ENCODE results near the gene CENPX.

CENPX gene

GRCh38 chr17:82022310-82022980, at the start of gene CENPX:
Gene CENPX (minus strand): TSS chr17:82022878. CDS start chr17:82022861, 17 bp downstream.
- no peak within 1 kb of the TSS for H3K27ac ChIP-seq (ENCODE audit: low read depth, low read length)
- no peaks in the 10 kb centered on the region for H3K9me3 ChIP-seq (ENCODE audit: control insufficient read depth in 5 of 5, low read length in 5 of 5)
- H3K4me3 ChIP-seq (ENCODE audit: low read depth in 1 of 5, low read length in 5 of 5): peak within 1 kb of the TSS; percentile 54 to 85 (median 81)
- H3K9ac ChIP-seq (ENCODE audit: low read length in 5 of 5): peak within 1 kb of the TSS in 4 of 5 donors; percentile 72 to 85 (median 74)
- peaks cover 6 to 35% (median 31%) of the 10 kb centered on the region in 5 donors for H3K4me1 ChIP-seq (ENCODE audit: control insufficient read depth in 5 of 5, insufficient read depth in 5 of 5, low read length in 5 of 5)
- peaks cover 0 to 2% (median 0%) of the 10 kb centered on the region in 5 donors for H3K27me3 ChIP-seq (ENCODE audit: control insufficient read depth in 5 of 5, insufficient read depth in 4 of 5, low read length in 5 of 5)
- peaks cover 0 to 21% (median 10%) of the 10 kb centered on the region in 5 donors for H3K36me3 ChIP-seq (ENCODE audit: control insufficient read depth in 5 of 5, insufficient read depth in 5 of 5, low read length in 5 of 5)

GRCh38 chr17:82070611-82071010, 47.9 kb upstream of the CENPX start:
- Histone ChIP-seq H3K36me3 (ENCODE audit: control insufficient read depth in 5 of 5, insufficient read depth in 5 of 5, low read length in 5 of 5) (no peaks in the 10 kb centered on the region), H3K4me1 (ENCODE audit: control insufficient read depth in 5 of 5, insufficient read depth in 5 of 5, low read length in 5 of 5) (peaks cover 0 to 10% (median 8%) of the 10 kb centered on the region in 5 donors), H3K4me3 (ENCODE audit: low read depth in 1 of 5, low read length in 5 of 5) (no peak overlapping the region), H3K27ac (ENCODE audit: low read depth, low read length) (no peak overlapping the region), H3K9me3 (ENCODE audit: control insufficient read depth in 5 of 5, low read length in 5 of 5) (no peaks in the 10 kb centered on the region), H3K9ac (ENCODE audit: low read length in 5 of 5) (no peak overlapping the region), H3K27me3 (ENCODE audit: control insufficient read depth in 5 of 5, insufficient read depth in 4 of 5, low read length in 5 of 5) (no peaks in the 10 kb centered on the region)

GRCh38 chr17:82065638-82066303, 43.1 kb upstream of the CENPX start, which contains the start of gene DUS1L:
Gene DUS1L (minus strand): TSS chr17:82065804. CDS start chr17:82065059, 745 bp downstream.
- peak within 1 kb of the TSS; percentile 56 to 99 (median 94) for H3K9ac ChIP-seq (ENCODE audit: low read length in 5 of 5)
- H3K4me1 ChIP-seq (ENCODE audit: control insufficient read depth in 5 of 5, insufficient read depth in 5 of 5, low read length in 5 of 5): peaks cover 0 to 32% (median 30%) of the 10 kb centered on the region in 5 donors
- H3K36me3 ChIP-seq (ENCODE audit: control insufficient read depth in 5 of 5, insufficient read depth in 5 of 5, low read length in 5 of 5): peaks cover 0 to 33% (median 28%) of the 10 kb centered on the region in 5 donors
- H3K27ac ChIP-seq (ENCODE audit: low read depth, low read length): peak within 1 kb of the TSS; percentile 54
- no peaks in the 10 kb centered on the region for H3K9me3 ChIP-seq (ENCODE audit: control insufficient read depth in 5 of 5, low read length in 5 of 5)
- H3K27me3 ChIP-seq (ENCODE audit: control insufficient read depth in 5 of 5, insufficient read depth in 4 of 5, low read length in 5 of 5): no peaks in the 10 kb centered on the region
- peak within 1 kb of the TSS; percentile 56 to 84 (median 79) for H3K4me3 ChIP-seq (ENCODE audit: low read depth in 1 of 5, low read length in 5 of 5)

GRCh38 chr17:82065193-82065637, 42.5 kb upstream of the CENPX start:
- H3K27me3 ChIP-seq (ENCODE audit: control insufficient read depth in 5 of 5, insufficient read depth in 4 of 5, low read length in 5 of 5): no peaks in the 10 kb centered on the region
- H3K27ac ChIP-seq (ENCODE audit: low read depth, low read length): peak overlapping the region; percentile 54
- H3K36me3 ChIP-seq (ENCODE audit: control insufficient read depth in 5 of 5, insufficient read depth in 5 of 5, low read length in 5 of 5): peaks cover 0 to 38% (median 34%) of the 10 kb centered on the region in 5 donors
- H3K9me3 ChIP-seq (ENCODE audit: control insufficient read depth in 5 of 5, low read length in 5 of 5): no peaks in the 10 kb centered on the region
- peaks cover 0 to 32% (median 30%) of the 10 kb centered on the region in 5 donors for H3K4me1 ChIP-seq (ENCODE audit: control insufficient read depth in 5 of 5, insufficient read depth in 5 of 5, low read length in 5 of 5)
- H3K9ac ChIP-seq (ENCODE audit: low read length in 5 of 5): peak overlapping the region; percentile 56 to 99 (median 94)
- H3K4me3 ChIP-seq (ENCODE audit: low read depth in 1 of 5, low read length in 5 of 5): peak overlapping the region in 4 of 5 donors; percentile 71 to 84 (median 76)

- Histone ChIP-seq H3K27me3 (ENCODE audit: control insufficient read depth in 5 of 5, insufficient read depth in 4 of 5, low read length in 5 of 5) (no peaks in the 10 kb centered on the region), H3K9ac (ENCODE audit: low read length in 5 of 5) (peak overlapping the region; percentile 56 to 99 (median 94)), H3K4me3 (ENCODE audit: low read depth in 1 of 5, low read length in 5 of 5) (peak overlapping the region; percentile 9 to 84 (median 72)), H3K27ac (ENCODE audit: low read depth, low read length) (peak overlapping the region; percentile 54), H3K9me3 (ENCODE audit: control insufficient read depth in 5 of 5, low read length in 5 of 5) (no peaks in the 10 kb centered on the region), H3K36me3 (ENCODE audit: control insufficient read depth in 5 of 5, insufficient read depth in 5 of 5, low read length in 5 of 5) (peaks cover 0 to 44% (median 40%) of the 10 kb centered on the region in 5 donors), H3K4me1 (ENCODE audit: control insufficient read depth in 5 of 5, insufficient read depth in 5 of 5, low read length in 5 of 5) (peaks cover 0 to 32% (median 30%) of the 10 kb centered on the region in 5 donors)
These were observed 41.9 kb upstream of the CENPX start for GRCh38 chr17:82064433-82065192.

- Histone ChIP-seq H3K4me1 (ENCODE audit: control insufficient read depth in 5 of 5, insufficient read depth in 5 of 5, low read length in 5 of 5) (peaks cover 0 to 32% (median 30%) of the 10 kb centered on the region in 5 donors), H3K9me3 (ENCODE audit: control insufficient read depth in 5 of 5, low read length in 5 of 5) (no peaks in the 10 kb centered on the region), H3K9ac (ENCODE audit: low read length in 5 of 5) (peak overlapping the region in 3 of 5 donors; percentile 49 to 99 (median 98)), H3K27me3 (ENCODE audit: control insufficient read depth in 5 of 5, insufficient read depth in 4 of 5, low read length in 5 of 5) (no peaks in the 10 kb centered on the region), H3K27ac (ENCODE audit: low read depth, low read length) (no peak overlapping the region), H3K4me3 (ENCODE audit: low read depth in 1 of 5, low read length in 5 of 5) (no peak overlapping the region), H3K36me3 (ENCODE audit: control insufficient read depth in 5 of 5, insufficient read depth in 5 of 5, low read length in 5 of 5) (peaks cover 0 to 53% (median 49%) of the 10 kb centered on the region in 5 donors)
These were observed 41.0 kb upstream of the CENPX start for GRCh38 chr17:82063424-82064415.

- Histone ChIP-seq H3K4me1 (ENCODE audit: control insufficient read depth in 5 of 5, insufficient read depth in 5 of 5, low read length in 5 of 5) (peaks cover 0 to 32% (median 30%) of the 10 kb centered on the region in 5 donors), H3K27me3 (ENCODE audit: control insufficient read depth in 5 of 5, insufficient read depth in 4 of 5, low read length in 5 of 5) (no peaks in the 10 kb centered on the region), H3K36me3 (ENCODE audit: control insufficient read depth in 5 of 5, insufficient read depth in 5 of 5, low read length in 5 of 5) (peaks cover 0 to 61% (median 56%) of the 10 kb centered on the region in 5 donors), H3K4me3 (ENCODE audit: low read depth in 1 of 5, low read length in 5 of 5) (no peak overlapping the region), H3K9me3 (ENCODE audit: control insufficient read depth in 5 of 5, low read length in 5 of 5) (no peaks in the 10 kb centered on the region), H3K9ac (ENCODE audit: low read length in 5 of 5) (no peak overlapping the region), H3K27ac (ENCODE audit: low read depth, low read length) (no peak overlapping the region)
These were observed 40.3 kb upstream of the CENPX start for GRCh38 chr17:82062984-82063368.

GRCh38 chr17:82062076-82062983, 39.7 kb upstream of the CENPX start:
- H3K36me3 ChIP-seq (ENCODE audit: control insufficient read depth in 5 of 5, insufficient read depth in 5 of 5, low read length in 5 of 5): peaks cover 0 to 67% (median 63%) of the 10 kb centered on the region in 5 donors
- no peak overlapping the region for H3K27ac ChIP-seq (ENCODE audit: low read depth, low read length)
- peaks cover 0 to 32% (median 30%) of the 10 kb centered on the region in 5 donors for H3K4me1 ChIP-seq (ENCODE audit: control insufficient read depth in 5 of 5, insufficient read depth in 5 of 5, low read length in 5 of 5)
- no peak overlapping the region for H3K9ac ChIP-seq (ENCODE audit: low read length in 5 of 5)
- no peaks in the 10 kb centered on the region for H3K9me3 ChIP-seq (ENCODE audit: control insufficient read depth in 5 of 5, low read length in 5 of 5)
- H3K27me3 ChIP-seq (ENCODE audit: control insufficient read depth in 5 of 5, insufficient read depth in 4 of 5, low read length in 5 of 5): no peaks in the 10 kb centered on the region
- H3K4me3 ChIP-seq (ENCODE audit: low read depth in 1 of 5, low read length in 5 of 5): no peak overlapping the region
